Measurements from ENCODE around the gene PPP1R15B. TPM values are rescaled to one million over a fixed set of nuclear protein-coding genes. Genes with fewer than 3 reads are reported as not detected.

PPP1R15B gene
- total RNA-seq, 1 donor = 49.7 TPM

- TF ChIP-seq CTCF (IDR thresholded peaks at IDR 0.05; ENCODE audit: insufficient read depth, low read depth, low read length) = no peak
- H3K4me3 ChIP-seq (ENCODE audit: low read depth, low read length) = no peak overlapping the region
- DNase-seq (ENCODE audit: low read depth) = no peak
Measured at GRCh38 chr1:204400882-204401510, 10.6 kb downstream of the PPP1R15B start.

- no peak overlapping the region for H3K4me3 ChIP-seq (ENCODE audit: low read depth, low read length)
- DNase-seq (ENCODE audit: low read depth) = peak; percentile 57
- peak; percentile 79 for TF ChIP-seq CTCF (IDR thresholded peaks at IDR 0.05; ENCODE audit: insufficient read depth, low read depth, low read length)
Measured at GRCh38 chr1:204398197-204399125, 13.2 kb downstream of the PPP1R15B start.

GRCh38 chr1:204396015-204396583, 15.5 kb downstream of the PPP1R15B start:
- no peak overlapping the region for H3K4me3 ChIP-seq (ENCODE audit: low read depth, low read length)
- no peak for TF ChIP-seq CTCF (IDR thresholded peaks at IDR 0.05; ENCODE audit: insufficient read depth, low read depth, low read length)
- no peak for DNase-seq (ENCODE audit: low read depth)

- DNase-seq (ENCODE audit: low read depth) = no peak
- no peak for TF ChIP-seq CTCF (IDR thresholded peaks at IDR 0.05; ENCODE audit: insufficient read depth, low read depth, low read length)
- no peak overlapping the region for H3K4me3 ChIP-seq (ENCODE audit: low read depth, low read length)
Measured at GRCh38 chr1:204391629-204392028, 20.0 kb downstream of the PPP1R15B start.

- peak; percentile 39 for DNase-seq (ENCODE audit: low read depth)
- H3K4me3 ChIP-seq (ENCODE audit: low read depth, low read length) = no peak overlapping the region
- TF ChIP-seq CTCF (IDR thresholded peaks at IDR 0.05; ENCODE audit: insufficient read depth, low read depth, low read length) = no peak
Measured at GRCh38 chr1:204390751-204391466, 20.7 kb downstream of the PPP1R15B start.

- no peak overlapping the region for H3K4me3 ChIP-seq (ENCODE audit: low read depth, low read length)
- TF ChIP-seq CTCF (IDR thresholded peaks at IDR 0.05; ENCODE audit: insufficient read depth, low read depth, low read length) = no peak
- no peak for DNase-seq (ENCODE audit: low read depth)
Measured at GRCh38 chr1:204385727-204386126, 25.9 kb downstream of the PPP1R15B start.

Measured in fibroblast of villous mesenchyme (primary cell).